Stimulated activated CD8-positive, alpha-beta memory T cell treated with anti-CD3 and anti-CD28 coated beads, Interleukin-7, amount 100 ng/mL, for 48 hours (primary cell): ENCODE results near the gene NFATC1.

Experiments used
- DNase-seq, 2 donors: peaks; one replicate each; pipeline ENCODE4 v3.0.0-alpha.2; 2020; ENCODE audit warnings: low read depth in 1 of 2; ENCODE audit errors: extremely low read depth in 1 of 2

The NFATC1 gene

GRCh38 chr18:79544386-79544963 lies 148.7 kb downstream of the NFATC1 start:
- no peak for DNase-seq

GRCh38 chr18:79545255-79545654 lies 149.5 kb downstream of the NFATC1 start:
- no peak for DNase-seq

- no peak for DNase-seq
Measured at GRCh38 chr18:79545736-79546171, 150.0 kb downstream of the NFATC1 start.

GRCh38 chr18:79546781-79547272 lies 151.1 kb downstream of the NFATC1 start:
- DNase-seq = no peak

GRCh38 chr18:79547413-79548076 lies 151.8 kb downstream of the NFATC1 start:
- DNase-seq = no peak

- DNase-seq = no peak
Measured at GRCh38 chr18:79548077-79548450, 152.3 kb downstream of the NFATC1 start.

GRCh38 chr18:79548621-79548985 lies 152.9 kb downstream of the NFATC1 start:
- DNase-seq = no peak

GRCh38 chr18:79548986-79549637 lies 153.4 kb downstream of the NFATC1 start:
- DNase-seq = no peak

- DNase-seq = no peak
Measured at GRCh38 chr18:79549638-79550000, 153.9 kb downstream of the NFATC1 start.

- no peak for DNase-seq
Measured at GRCh38 chr18:79552140-79552631, 156.5 kb downstream of the NFATC1 start.

GRCh38 chr18:79552696-79553095 lies 157.0 kb downstream of the NFATC1 start:
- no peak for DNase-seq

GRCh38 chr18:79553154-79553553 lies 157.4 kb downstream of the NFATC1 start:
- DNase-seq = no peak

GRCh38 chr18:79553696-79554095 lies 158.0 kb downstream of the NFATC1 start:
- no peak for DNase-seq

GRCh38 chr18:79554321-79554720 lies 158.6 kb downstream of the NFATC1 start:
- no peak for DNase-seq

- no peak for DNase-seq
Measured at GRCh38 chr18:79554945-79555645, 159.4 kb downstream of the NFATC1 start.

GRCh38 chr18:79555885-79556284 lies 160.2 kb downstream of the NFATC1 start:
- no peak for DNase-seq

GRCh38 chr18:79556829-79557585 lies 161.3 kb downstream of the NFATC1 start:
- no peak for DNase-seq

- DNase-seq = no peak
Measured at GRCh38 chr18:79558196-79558932, 162.6 kb downstream of the NFATC1 start.

GRCh38 chr18:79558933-79559416 lies 163.2 kb downstream of the NFATC1 start:
- DNase-seq = no peak

GRCh38 chr18:79559436-79559835 lies 163.7 kb downstream of the NFATC1 start:
- DNase-seq = no peak
